ENCODE data around the gene UFD1. TPM values are rescaled to one million over a fixed set of nuclear protein-coding genes. Genes with fewer than 3 reads are reported as not detected.

UFD1 gene
- total RNA-seq, 1 donor = 44.9 TPM

GRCh38 chr22:19498154-19498865 lies 19.3 kb upstream of the UFD1 start:
- H3K4me3 ChIP-seq (ENCODE audit: low read depth, low read length) = no peak overlapping the region
- no peak for TF ChIP-seq CTCF (IDR thresholded peaks at IDR 0.05; ENCODE audit: insufficient read depth, low read depth, low read length)
- DNase-seq (ENCODE audit: low read depth) = no peak

GRCh38 chr22:19497245-19497644 lies 18.3 kb upstream of the UFD1 start:
- H3K4me3 ChIP-seq (ENCODE audit: low read depth, low read length) = no peak overlapping the region
- DNase-seq (ENCODE audit: low read depth) = peak; percentile 70
- no peak for TF ChIP-seq CTCF (IDR thresholded peaks at IDR 0.05; ENCODE audit: insufficient read depth, low read depth, low read length)

- DNase-seq (ENCODE audit: low read depth) = no peak
- TF ChIP-seq CTCF (IDR thresholded peaks at IDR 0.05; ENCODE audit: insufficient read depth, low read depth, low read length) = no peak
- no peak overlapping the region for H3K4me3 ChIP-seq (ENCODE audit: low read depth, low read length)
Measured at GRCh38 chr22:19496324-19496630, 17.3 kb upstream of the UFD1 start.

GRCh38 chr22:19495562-19496323 lies 16.8 kb upstream of the UFD1 start:
- H3K4me3 ChIP-seq (ENCODE audit: low read depth, low read length) = no peak overlapping the region
- DNase-seq (ENCODE audit: low read depth) = peak; percentile 44
- TF ChIP-seq CTCF (IDR thresholded peaks at IDR 0.05; ENCODE audit: insufficient read depth, low read depth, low read length) = peak; percentile 30

GRCh38 chr22:19494676-19495173 lies 15.7 kb upstream of the UFD1 start:
- TF ChIP-seq CTCF (IDR thresholded peaks at IDR 0.05; ENCODE audit: insufficient read depth, low read depth, low read length) = no peak
- DNase-seq (ENCODE audit: low read depth) = no peak

GRCh38 chr22:19494001-19494560 lies 15.1 kb upstream of the UFD1 start:
- no peak overlapping the region for H3K4me3 ChIP-seq (ENCODE audit: low read depth, low read length)
- no peak for TF ChIP-seq CTCF (IDR thresholded peaks at IDR 0.05; ENCODE audit: insufficient read depth, low read depth, low read length)
- no peak for DNase-seq (ENCODE audit: low read depth)

More at GRCh38 chr22:19494676-19495173, 15.7 kb upstream of the UFD1 start:
- H3K4me3 ChIP-seq (ENCODE audit: low read depth, low read length) = no peak overlapping the region
